Osteocyte (in vitro differentiated cells): Measurements from ENCODE around the gene ZNF609. TPM values are rescaled to one million over a fixed set of nuclear protein-coding genes. Genes with fewer than 3 reads are reported as not detected.

Experiments
- DNase-seq: peaks from one replicate; pipeline ENCODE4 v3.0.0; 2021; ENCODE audit warnings: mixed read lengths; ENCODE audit not compliant: unreplicated experiment; ENCODE audit errors: extremely low spot score
- H3K27ac Mint-ChIP-seq: one replicate; pipeline ENCODE4 v1.8.0; 2021; ENCODE audit warnings: mild to moderate bottlenecking, mixed read lengths; ENCODE audit not compliant: unreplicated experiment
- H3K27me3 Mint-ChIP-seq: one replicate; pipeline ENCODE4 v1.8.0; 2021; ENCODE audit warnings: mixed read lengths; ENCODE audit not compliant: unreplicated experiment
- H3K36me3 Mint-ChIP-seq: one replicate; pipeline ENCODE4 v1.8.0; 2021; ENCODE audit warnings: mixed read lengths; ENCODE audit not compliant: unreplicated experiment
- H3K4me1 Mint-ChIP-seq: one replicate; pipeline ENCODE4 v1.8.0; 2021; ENCODE audit warnings: mixed read lengths; ENCODE audit not compliant: unreplicated experiment
- H3K4me3 Mint-ChIP-seq: one replicate; pipeline ENCODE4 v1.8.0; 2021; ENCODE audit warnings: mild to moderate bottlenecking, moderate library complexity, mixed read lengths; ENCODE audit not compliant: unreplicated experiment
- H3K9me3 Mint-ChIP-seq: one replicate; pipeline ENCODE4 v1.8.0; 2021; ENCODE audit warnings: mixed read lengths; ENCODE audit not compliant: unreplicated experiment
- total RNA-seq: library from RNA; stranded (reverse); gene quantifications from 2 replicates; pipeline ENCODE4 v1.2.1, GENCODE V29; 2021
- TF ChIP-seq, protein P1 (sequence below): fragments of 200-600 bp; sonication (generic); IDR thresholded peaks from 2 replicates; pipeline ENCODE4 v1.5.0; 2021; ENCODE audit warnings: antibody characterized with exemption, mild to moderate bottlenecking, moderate library complexity

ZNF609 gene
- total RNA-seq, 1 donor from 2014 or later, result 31.7 TPM

DNA sequence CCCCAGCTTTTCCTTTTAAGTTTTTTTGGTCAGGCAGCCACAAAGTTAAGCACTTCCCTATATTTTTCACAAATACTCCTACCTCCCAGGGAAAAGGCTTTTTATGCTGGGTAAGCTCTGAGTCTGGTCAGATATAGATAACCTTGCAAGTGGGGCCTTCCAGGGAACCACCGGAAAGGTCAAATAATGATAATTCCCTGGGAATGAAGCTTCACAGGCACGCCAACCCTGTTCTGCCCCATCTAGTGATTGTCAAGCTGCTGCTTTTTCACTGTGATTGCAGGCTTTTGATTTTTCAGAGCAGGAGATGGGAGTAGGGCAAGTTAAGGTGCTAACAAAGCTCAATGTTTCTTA lies 121.0 kb downstream of the ZNF609 start:
- H3K27ac Mint-ChIP-seq, result no peak overlapping the region
- H3K36me3 Mint-ChIP-seq, result peaks cover 18% of the 10 kb centered on the region
- no peak overlapping the region for H3K4me3 Mint-ChIP-seq
- no peaks in the 10 kb centered on the region for H3K27me3 Mint-ChIP-seq
- peaks cover 9% of the 10 kb centered on the region for H3K4me1 Mint-ChIP-seq
- TF ChIP-seq, protein P1, sequence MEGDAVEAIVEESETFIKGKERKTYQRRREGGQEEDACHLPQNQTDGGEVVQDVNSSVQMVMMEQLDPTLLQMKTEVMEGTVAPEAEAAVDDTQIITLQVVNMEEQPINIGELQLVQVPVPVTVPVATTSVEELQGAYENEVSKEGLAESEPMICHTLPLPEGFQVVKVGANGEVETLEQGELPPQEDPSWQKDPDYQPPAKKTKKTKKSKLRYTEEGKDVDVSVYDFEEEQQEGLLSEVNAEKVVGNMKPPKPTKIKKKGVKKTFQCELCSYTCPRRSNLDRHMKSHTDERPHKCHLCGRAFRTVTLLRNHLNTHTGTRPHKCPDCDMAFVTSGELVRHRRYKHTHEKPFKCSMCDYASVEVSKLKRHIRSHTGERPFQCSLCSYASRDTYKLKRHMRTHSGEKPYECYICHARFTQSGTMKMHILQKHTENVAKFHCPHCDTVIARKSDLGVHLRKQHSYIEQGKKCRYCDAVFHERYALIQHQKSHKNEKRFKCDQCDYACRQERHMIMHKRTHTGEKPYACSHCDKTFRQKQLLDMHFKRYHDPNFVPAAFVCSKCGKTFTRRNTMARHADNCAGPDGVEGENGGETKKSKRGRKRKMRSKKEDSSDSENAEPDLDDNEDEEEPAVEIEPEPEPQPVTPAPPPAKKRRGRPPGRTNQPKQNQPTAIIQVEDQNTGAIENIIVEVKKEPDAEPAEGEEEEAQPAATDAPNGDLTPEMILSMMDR, result no peak
- peaks cover 9% of the 10 kb centered on the region for H3K9me3 Mint-ChIP-seq
- no peak for DNase-seq

DNA sequence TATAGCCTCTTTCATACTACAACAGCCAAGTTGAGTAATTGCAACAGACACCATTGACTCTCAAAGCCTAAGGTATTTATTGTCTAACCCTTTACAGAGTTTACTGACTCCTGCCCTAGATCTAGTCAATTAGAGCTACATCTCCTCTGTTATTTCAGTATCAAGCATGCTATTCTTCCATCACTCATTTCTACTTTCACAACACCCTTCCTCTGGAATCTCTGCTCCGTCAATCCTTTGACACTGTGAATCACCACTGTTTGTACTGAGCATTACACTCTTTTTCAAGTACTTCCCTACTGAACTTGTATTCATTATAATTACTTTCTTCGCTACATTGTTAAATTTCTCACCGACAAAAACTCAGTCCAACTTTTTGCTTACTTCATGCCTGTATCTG lies 121.8 kb downstream of the ZNF609 start:
- H3K36me3 Mint-ChIP-seq, result peaks cover 18% of the 10 kb centered on the region
- H3K4me1 Mint-ChIP-seq, result peaks cover 17% of the 10 kb centered on the region
- no peak overlapping the region for H3K27ac Mint-ChIP-seq
- peaks cover 9% of the 10 kb centered on the region for H3K9me3 Mint-ChIP-seq
- DNase-seq, result no peak
- TF ChIP-seq, protein P1, result no peak
- no peak overlapping the region for H3K4me3 Mint-ChIP-seq
- no peaks in the 10 kb centered on the region for H3K27me3 Mint-ChIP-seq

DNA sequence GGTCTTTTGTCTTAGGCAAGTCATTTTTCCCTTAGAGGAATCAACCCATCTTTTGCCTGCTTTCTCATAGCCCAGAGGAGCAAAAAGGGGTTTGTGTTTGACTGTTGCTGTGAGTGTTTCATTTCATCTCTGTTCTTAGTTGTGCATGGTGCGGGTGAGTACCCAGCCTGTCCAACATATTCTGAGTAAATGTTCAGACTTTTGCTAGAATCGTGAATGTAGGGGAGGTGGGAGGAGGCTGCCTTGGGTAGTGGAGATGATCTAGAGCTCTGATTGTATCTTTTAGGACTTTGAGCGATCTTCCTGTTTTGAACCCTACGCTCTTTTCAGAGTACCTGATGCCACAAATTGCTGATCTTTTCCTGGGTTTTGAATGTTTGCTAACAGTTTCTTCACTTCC lies 123.1 kb downstream of the ZNF609 start:
- TF ChIP-seq, protein P1, result no peak
- Mint-ChIP-seq H3K4me3 (no peak overlapping the region), H3K27me3 (no peaks in the 10 kb centered on the region), H3K27ac (no peak overlapping the region), H3K9me3 (peaks cover 9% of the 10 kb centered on the region), H3K4me1 (peaks cover 21% of the 10 kb centered on the region), H3K36me3 (peaks cover 18% of the 10 kb centered on the region)
- no peak for DNase-seq

DNA sequence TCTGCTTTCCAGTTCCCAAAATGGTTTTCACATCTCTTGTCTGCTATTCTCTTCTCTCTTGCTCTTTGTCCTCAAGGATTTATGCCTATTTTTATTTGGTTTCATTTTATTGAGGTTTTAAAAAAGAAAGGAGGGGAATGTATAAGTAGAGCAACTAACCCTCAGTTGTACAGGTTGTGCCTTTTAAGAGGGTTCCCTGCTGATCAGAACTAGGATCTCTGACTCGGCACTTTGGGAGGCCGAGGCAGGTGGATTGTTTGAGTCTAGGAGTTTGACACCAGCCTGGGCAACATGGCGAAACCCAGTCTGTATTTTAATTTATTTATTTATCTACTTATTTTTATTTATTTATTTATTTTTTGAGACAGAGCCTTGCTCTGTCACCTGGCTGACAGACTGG lies 123.6 kb downstream of the ZNF609 start:
- no peak for DNase-seq
- H3K27me3 Mint-ChIP-seq, result no peaks in the 10 kb centered on the region
- H3K27ac Mint-ChIP-seq, result no peak overlapping the region
- peaks cover 9% of the 10 kb centered on the region for H3K9me3 Mint-ChIP-seq
- H3K4me3 Mint-ChIP-seq, result no peak overlapping the region
- H3K4me1 Mint-ChIP-seq, result peaks cover 21% of the 10 kb centered on the region
- H3K36me3 Mint-ChIP-seq, result peaks cover 18% of the 10 kb centered on the region
- TF ChIP-seq, protein P1, result no peak

DNA sequence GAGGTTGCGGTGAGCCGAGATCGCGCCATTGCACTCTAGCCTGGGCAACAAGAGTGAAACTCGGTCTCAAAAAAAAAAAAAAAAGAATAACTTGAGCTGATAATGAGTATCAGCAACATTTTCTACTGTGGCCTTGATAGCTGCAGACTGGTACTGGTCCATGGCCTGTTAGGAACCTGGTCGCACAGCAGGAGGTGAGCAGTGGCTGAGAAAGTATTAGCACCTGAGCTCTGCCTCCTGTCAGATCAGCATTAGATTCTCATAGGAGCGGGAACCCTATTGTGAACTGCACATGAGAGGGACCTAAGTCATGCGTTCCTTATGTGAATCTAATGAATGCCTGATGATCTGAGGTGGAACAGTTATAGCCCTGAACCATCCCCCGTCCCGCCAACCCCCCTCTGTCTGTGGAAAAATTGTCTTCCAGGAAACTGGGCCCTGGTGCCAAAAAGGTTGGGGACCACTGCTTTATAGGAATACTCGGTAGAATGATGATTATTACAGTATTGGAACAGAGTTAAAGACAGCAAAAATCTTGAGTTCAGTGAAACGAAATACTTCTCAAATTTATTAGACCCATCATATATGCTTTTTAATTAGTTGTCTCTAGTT lies 126.0 kb downstream of the ZNF609 start:
- no peaks in the 10 kb centered on the region for H3K27me3 Mint-ChIP-seq
- no peak overlapping the region for H3K27ac Mint-ChIP-seq
- peaks cover 9% of the 10 kb centered on the region for H3K9me3 Mint-ChIP-seq
- no peak overlapping the region for H3K4me3 Mint-ChIP-seq
- no peak for DNase-seq
- peaks cover 8% of the 10 kb centered on the region for H3K36me3 Mint-ChIP-seq
- H3K4me1 Mint-ChIP-seq, result peaks cover 21% of the 10 kb centered on the region
- TF ChIP-seq, protein P1, result no peak
